ENCODE results near the gene DEPDC1. TPM values are rescaled to one million over a fixed set of nuclear protein-coding genes. Genes with fewer than 3 reads are reported as not detected.

DEPDC1 gene
- total and polyA plus RNA-seq, 2 experiments from 2014 or later = 2.9 to 5.0 TPM

DNA sequence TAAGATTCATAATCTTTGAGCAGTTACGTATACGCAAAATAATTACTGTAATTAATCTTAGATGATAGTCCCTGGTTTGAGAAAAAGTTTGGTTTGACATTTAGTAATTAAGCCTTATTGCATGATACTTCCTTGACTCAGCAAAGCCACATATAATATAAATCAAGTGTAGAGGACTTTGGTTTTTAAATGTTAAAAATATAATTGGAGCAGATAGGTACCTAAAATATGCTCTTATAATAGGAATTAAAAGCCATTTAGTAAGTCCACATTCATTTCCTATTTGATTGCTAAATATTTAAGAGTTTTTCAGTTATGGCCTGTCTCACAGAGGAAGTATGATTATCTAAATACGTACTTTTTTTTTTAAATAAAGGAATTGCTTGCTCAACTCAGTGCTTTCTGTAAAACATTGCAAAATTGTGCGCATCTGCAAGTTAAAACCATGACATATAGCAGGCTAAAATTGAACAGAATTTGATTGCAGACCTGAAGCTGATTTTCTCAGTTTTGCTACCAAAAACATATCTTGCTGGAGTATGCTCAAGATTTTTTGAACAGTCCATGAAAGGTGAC is 67.6 kb downstream of the DEPDC1 start:
- Histone ChIP-seq H3K27me3 (no peaks in the 10 kb centered on the region), H3K4me1 (ENCODE audit: insufficient read depth) (no peaks in the 10 kb centered on the region), H3K27ac (no peak overlapping the region), H4K20me1 (ENCODE audit: insufficient read depth, poor library complexity, severe bottlenecking) (no peaks in the 10 kb centered on the region), H3K4me3 (no peak overlapping the region), H2AFZ (no peak overlapping the region), H3K4me2 (no peak overlapping the region), H3K36me3 (replicated peaks; ENCODE audit: insufficient read depth, low read depth) (no peaks in the 10 kb centered on the region), H3K9me2 (replicated peaks; ENCODE audit: insufficient read depth) (no peaks in the 10 kb centered on the region), H3K79me2 (no peaks in the 10 kb centered on the region), H3K9me3 (ENCODE audit: low read depth) (no peaks in the 10 kb centered on the region)
- no peak for TF ChIP-seq EZH2phosphoT487 (IDR thresholded peaks at IDR 0.05; ENCODE audit: low read depth, severe bottlenecking, unreplicated experiment)
- no peak for TF ChIP-seq EZH2 (IDR thresholded peaks at IDR 0.05; ENCODE audit: borderline replicate concordance)
- TF ChIP-seq, protein P1, sequence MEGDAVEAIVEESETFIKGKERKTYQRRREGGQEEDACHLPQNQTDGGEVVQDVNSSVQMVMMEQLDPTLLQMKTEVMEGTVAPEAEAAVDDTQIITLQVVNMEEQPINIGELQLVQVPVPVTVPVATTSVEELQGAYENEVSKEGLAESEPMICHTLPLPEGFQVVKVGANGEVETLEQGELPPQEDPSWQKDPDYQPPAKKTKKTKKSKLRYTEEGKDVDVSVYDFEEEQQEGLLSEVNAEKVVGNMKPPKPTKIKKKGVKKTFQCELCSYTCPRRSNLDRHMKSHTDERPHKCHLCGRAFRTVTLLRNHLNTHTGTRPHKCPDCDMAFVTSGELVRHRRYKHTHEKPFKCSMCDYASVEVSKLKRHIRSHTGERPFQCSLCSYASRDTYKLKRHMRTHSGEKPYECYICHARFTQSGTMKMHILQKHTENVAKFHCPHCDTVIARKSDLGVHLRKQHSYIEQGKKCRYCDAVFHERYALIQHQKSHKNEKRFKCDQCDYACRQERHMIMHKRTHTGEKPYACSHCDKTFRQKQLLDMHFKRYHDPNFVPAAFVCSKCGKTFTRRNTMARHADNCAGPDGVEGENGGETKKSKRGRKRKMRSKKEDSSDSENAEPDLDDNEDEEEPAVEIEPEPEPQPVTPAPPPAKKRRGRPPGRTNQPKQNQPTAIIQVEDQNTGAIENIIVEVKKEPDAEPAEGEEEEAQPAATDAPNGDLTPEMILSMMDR (IDR thresholded peaks at IDR 0.05; ENCODE audit: poor library complexity) = no peak
- DNase-seq (ENCODE audit: low spot score) = no peak
- WGBS (ENCODE audit: low lambda C conversion rate, missing lambda C conversion rate) = 91% methylated on average over 4 of the region's 4 CpGs

GRCh38 chr1:68426594-68426993 is 70.3 kb downstream of the DEPDC1 start:
- Histone ChIP-seq H3K27ac (no peak overlapping the region), H3K4me1 (ENCODE audit: insufficient read depth) (no peaks in the 10 kb centered on the region), H3K9me2 (replicated peaks; ENCODE audit: insufficient read depth) (no peaks in the 10 kb centered on the region), H4K20me1 (ENCODE audit: insufficient read depth, poor library complexity, severe bottlenecking) (no peaks in the 10 kb centered on the region), H3K4me2 (no peak overlapping the region), H3K36me3 (replicated peaks; ENCODE audit: insufficient read depth, low read depth) (no peaks in the 10 kb centered on the region), H3K27me3 (peaks cover 3% of the 10 kb centered on the region), H3K79me2 (no peaks in the 10 kb centered on the region), H2AFZ (no peak overlapping the region), H3K4me3 (no peak overlapping the region), H3K9me3 (ENCODE audit: low read depth) (no peaks in the 10 kb centered on the region)
- TF ChIP-seq, protein P1 (IDR thresholded peaks at IDR 0.05; ENCODE audit: poor library complexity) = no peak
- TF ChIP-seq EZH2phosphoT487 (IDR thresholded peaks at IDR 0.05; ENCODE audit: low read depth, severe bottlenecking, unreplicated experiment) = no peak
- TF ChIP-seq EZH2 (IDR thresholded peaks at IDR 0.05; ENCODE audit: borderline replicate concordance) = no peak
- WGBS (ENCODE audit: low lambda C conversion rate, missing lambda C conversion rate) = 79% methylated on average over 2 of the region's 2 CpGs
- no peak for DNase-seq (ENCODE audit: low spot score)

Small RNA genes lying within 50 kb of the gene (small RNA-seq; reads per million reads assigned to genes)
- not detected for gene TXNP2

Other genes with a start within 250 kb of the DEPDC1 start
- gene RPE65, start 47.1 kb downstream of the DEPDC1 start, total RNA-seq = 0.32 and 0.70 TPM in 2 replicates
- 0.39 TPM in 1 of 2 replicates, not detected in the other for gene RPE65, start 47.1 kb downstream of the DEPDC1 start, polyA plus RNA-seq